ENCODE results near the gene RETSAT.
"Not testable (repeated sequence)": the region's sequence is repeated elsewhere in the genome, so short reads cannot be mapped to it uniquely, and the experiment has no call there.

The RETSAT gene

DNA sequence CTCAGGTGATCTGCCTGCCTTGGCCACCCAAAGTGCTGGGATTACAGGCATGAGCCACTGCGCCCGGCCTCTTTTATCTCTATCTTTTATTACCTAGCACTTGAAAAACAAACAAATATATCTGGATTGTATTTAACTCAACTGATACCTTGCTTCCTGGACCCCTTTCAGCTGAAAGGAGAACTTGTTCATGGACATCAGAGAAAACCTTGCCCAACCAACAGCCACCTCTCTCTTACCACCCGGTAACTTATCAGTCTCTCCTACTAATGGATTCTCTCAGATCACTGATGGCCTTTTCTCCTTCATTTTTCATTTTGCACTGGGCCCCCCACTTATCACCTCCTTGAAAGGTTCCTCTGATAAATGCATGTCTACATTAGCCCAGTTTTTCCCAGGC lies 6.7 kb downstream of the RETSAT start:
- TF ChIP-seq, protein P1, sequence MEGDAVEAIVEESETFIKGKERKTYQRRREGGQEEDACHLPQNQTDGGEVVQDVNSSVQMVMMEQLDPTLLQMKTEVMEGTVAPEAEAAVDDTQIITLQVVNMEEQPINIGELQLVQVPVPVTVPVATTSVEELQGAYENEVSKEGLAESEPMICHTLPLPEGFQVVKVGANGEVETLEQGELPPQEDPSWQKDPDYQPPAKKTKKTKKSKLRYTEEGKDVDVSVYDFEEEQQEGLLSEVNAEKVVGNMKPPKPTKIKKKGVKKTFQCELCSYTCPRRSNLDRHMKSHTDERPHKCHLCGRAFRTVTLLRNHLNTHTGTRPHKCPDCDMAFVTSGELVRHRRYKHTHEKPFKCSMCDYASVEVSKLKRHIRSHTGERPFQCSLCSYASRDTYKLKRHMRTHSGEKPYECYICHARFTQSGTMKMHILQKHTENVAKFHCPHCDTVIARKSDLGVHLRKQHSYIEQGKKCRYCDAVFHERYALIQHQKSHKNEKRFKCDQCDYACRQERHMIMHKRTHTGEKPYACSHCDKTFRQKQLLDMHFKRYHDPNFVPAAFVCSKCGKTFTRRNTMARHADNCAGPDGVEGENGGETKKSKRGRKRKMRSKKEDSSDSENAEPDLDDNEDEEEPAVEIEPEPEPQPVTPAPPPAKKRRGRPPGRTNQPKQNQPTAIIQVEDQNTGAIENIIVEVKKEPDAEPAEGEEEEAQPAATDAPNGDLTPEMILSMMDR (IDR thresholded peaks at IDR 0.05; ENCODE audit: insufficient read depth, low read depth, low read length, missing control alignments) = no peak
- no peak overlapping the region for H3K4me3 ChIP-seq (ENCODE audit: low read length)
- DNase-seq (ENCODE audit: low read depth) = no peak

GRCh38 chr2:85344356-85344954 lies 9.9 kb downstream of the RETSAT start:
- no peak for DNase-seq (ENCODE audit: low read depth)
- H3K4me3 ChIP-seq (ENCODE audit: low read length) = no peak overlapping the region
- TF ChIP-seq, protein P1 (IDR thresholded peaks at IDR 0.05; ENCODE audit: insufficient read depth, low read depth, low read length, missing control alignments) = no peak

DNA sequence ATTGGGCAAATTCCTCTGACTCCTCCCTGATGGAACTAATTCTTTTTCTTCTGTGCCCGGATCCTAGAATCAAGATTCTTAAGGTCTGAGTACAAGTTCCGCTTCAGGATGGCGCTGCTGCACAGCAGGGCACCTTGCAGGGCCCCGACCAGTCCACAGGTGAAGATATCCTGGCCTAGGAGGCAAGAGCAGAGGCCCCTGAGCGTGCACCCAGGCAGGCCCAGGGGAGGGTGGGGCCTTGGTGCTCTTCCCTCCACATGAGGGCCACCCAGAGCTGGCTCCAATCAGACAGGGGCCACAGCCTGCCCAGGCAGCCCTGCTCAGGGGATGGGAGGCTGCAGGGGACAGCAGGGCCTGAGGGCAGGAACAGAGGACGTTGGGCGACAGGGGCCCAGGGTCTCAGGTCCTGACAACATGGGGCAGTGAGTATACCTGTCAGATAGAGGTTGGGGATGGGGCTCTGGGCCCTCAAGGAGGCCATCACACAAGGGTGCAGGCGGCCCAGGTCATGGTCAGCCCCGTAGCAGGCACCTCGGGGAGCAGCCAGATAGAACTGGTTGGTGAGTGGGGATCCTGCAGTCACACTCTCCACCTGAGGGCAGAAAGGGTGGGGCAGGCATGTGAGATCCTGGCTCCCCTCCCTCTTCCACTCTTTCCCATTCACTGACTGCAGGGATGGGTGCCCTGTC lies 11.0 kb downstream of the RETSAT start:
- DNase-seq (ENCODE audit: low read depth); H3K4me3 ChIP-seq (ENCODE audit: low read length): not testable (repeated sequence)

DNA sequence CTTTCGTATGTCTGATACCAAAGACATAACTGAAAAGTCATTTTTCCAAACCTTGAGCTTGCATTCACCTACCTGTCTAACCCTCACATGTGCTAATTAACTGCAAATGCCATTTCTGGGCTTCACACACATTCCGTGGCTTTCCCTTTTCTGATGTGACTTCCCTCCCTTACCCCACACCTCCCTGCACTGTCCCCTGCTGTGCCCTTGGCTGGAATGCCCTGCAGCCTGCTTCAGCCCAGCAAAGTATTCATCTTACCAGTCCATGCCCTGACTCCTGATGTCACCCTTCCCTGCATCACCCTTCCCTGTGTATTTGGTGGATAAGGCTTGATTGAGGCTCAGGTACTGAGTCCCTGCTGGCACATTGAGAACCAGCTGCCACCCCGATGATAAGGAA lies 12.2 kb downstream of the RETSAT start:
- no peak overlapping the region for H3K4me3 ChIP-seq (ENCODE audit: low read length)
- TF ChIP-seq, protein P1 (IDR thresholded peaks at IDR 0.05; ENCODE audit: insufficient read depth, low read depth, low read length, missing control alignments) = no peak

DNA sequence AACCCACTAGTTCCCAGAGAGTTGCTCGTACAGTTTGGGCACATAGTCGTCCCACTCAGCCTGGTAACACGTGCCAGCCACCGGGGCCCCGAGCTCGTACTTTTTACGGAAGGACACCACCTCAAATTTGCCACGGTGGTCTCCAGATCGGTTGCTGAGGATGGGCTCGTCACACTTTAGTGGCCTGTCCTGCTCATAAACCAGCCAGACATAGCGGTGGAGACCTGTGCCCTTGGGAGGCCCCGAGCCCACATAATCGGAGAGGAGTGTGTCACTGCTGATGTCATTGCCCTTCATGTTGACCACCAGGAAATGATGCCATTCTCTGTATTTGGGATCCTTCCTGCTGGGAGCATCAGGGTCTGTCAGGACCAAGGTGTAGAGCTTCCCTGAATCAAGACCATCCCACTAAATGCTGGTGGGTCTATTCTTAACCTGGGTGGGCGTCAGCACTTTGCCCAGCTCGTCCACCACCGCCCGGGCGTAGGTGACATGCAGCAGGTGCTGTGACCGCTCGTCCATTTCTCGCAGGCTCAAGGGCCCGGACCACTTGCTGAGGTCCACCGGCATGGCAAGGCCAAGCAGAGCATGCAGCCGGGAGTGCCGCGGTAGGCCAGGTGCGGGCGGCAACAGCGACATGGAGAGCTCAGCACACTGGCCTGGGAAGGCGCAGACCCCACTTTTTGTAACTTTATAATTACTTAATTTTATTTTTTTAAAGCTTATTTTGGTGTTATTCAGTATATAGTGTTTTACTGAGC lies 12.9 kb downstream of the RETSAT start:
- TF ChIP-seq, protein P1 (IDR thresholded peaks at IDR 0.05; ENCODE audit: insufficient read depth, low read depth, low read length, missing control alignments) = no peak

More for the DNA sequence above, 12.2 kb downstream of the RETSAT start:
- DNase-seq (ENCODE audit: low read depth) = no peak

GRCh38 chr2:85340034-85340892 lies 14.1 kb downstream of the RETSAT start:
- TF ChIP-seq, protein P1 (IDR thresholded peaks at IDR 0.05; ENCODE audit: insufficient read depth, low read depth, low read length, missing control alignments) = no peak
- H3K4me3 ChIP-seq (ENCODE audit: low read length) = no peak overlapping the region
- DNase-seq (ENCODE audit: low read depth) = no peak

More for the DNA sequence above, 12.9 kb downstream of the RETSAT start:
- DNase-seq (ENCODE audit: low read depth) = no peak
- no peak overlapping the region for H3K4me3 ChIP-seq (ENCODE audit: low read length)
